H1 (cell line): ENCODE results near the gene TOMM34. TPM values are rescaled to one million over a fixed set of nuclear protein-coding genes. Genes with fewer than 3 reads are reported as not detected.

Source experiments
- CTCF ChIA-PET: fragments of 300-600 bp; sonication (Branson Sonifier 250); formaldehyde crosslinking; loops from one replicate; lab custom pipeline; 2021; ENCODE audit not compliant: partially characterized antibody; lab: Charles Lee
- POLR2A ChIA-PET: fragments of 300-600 bp; sonication (Branson Sonifier 250); formaldehyde crosslinking; loops from one replicate; lab custom pipeline; 2021; ENCODE audit warnings: inconsistent platforms; ENCODE audit not compliant: partially characterized antibody; lab: Charles Lee
- DNase-seq, 2 experiments: peaks; one replicate each; pipeline versions ENCODE4 v3.0.0 to v3.0.0-alpha.2; 2010 to 2022; ENCODE audit warnings: low spot score in 2 of 2, low read depth in 1 of 2, mixed read lengths in 1 of 2
- FAIRE-seq: peaks from 2 replicates; lab custom pipeline; 2011; peaks lifted over from hg19 to GRCh38; lab: Jason Lieb, UNC
- H2AFZ ChIP-seq: 2 replicates; pipeline ENCODE4 v1.8.1; 2012; ENCODE audit warnings: low read length, inconsistent platforms
- H2AK5ac ChIP-seq: 2 replicates; pipeline ENCODE4 v1.6.1; 2013; ENCODE audit warnings: low read depth, low read length
- H2BK120ac ChIP-seq: replicated peaks from 2 replicates; pipeline ENCODE3; 2013; ENCODE audit warnings: low read depth, low read length, inconsistent platforms
- H2BK12ac ChIP-seq: 2 replicates; pipeline ENCODE4 v1.6.1; 2013; ENCODE audit warnings: low read depth, low read length
- H2BK15ac ChIP-seq: 2 replicates; pipeline ENCODE4 v1.6.1; 2013; ENCODE audit warnings: low read length
- H2BK20ac ChIP-seq: 2 replicates; pipeline ENCODE4 v1.6.1; 2013; ENCODE audit warnings: low read length
- H2BK5ac ChIP-seq: 2 replicates; pipeline ENCODE4 v1.6.1; 2013; ENCODE audit warnings: low read depth, low read length
- H3K14ac ChIP-seq: 2 replicates; pipeline ENCODE4 v1.6.1; 2013; ENCODE audit warnings: inconsistent platforms; ENCODE audit not compliant: insufficient read length
- H3K18ac ChIP-seq: 2 replicates; pipeline ENCODE4 v1.6.1; 2013; ENCODE audit warnings: low read length; ENCODE audit errors: extremely low read depth
- H3K23ac ChIP-seq: 2 replicates; pipeline ENCODE4 v1.6.1; 2013; ENCODE audit warnings: inconsistent platforms; ENCODE audit not compliant: insufficient read length
- H3K23me2 ChIP-seq: 2 replicates; pipeline ENCODE4 v1.6.1; 2013; ENCODE audit warnings: low read depth, low read length
- H3K27ac ChIP-seq: 2 replicates; pipeline ENCODE4 v1.6.1; 2011; ENCODE audit warnings: low read depth, low read length, inconsistent platforms
- H3K27me3 ChIP-seq, 4 experiments: replicated peaks in 1 of 4; 1 replicate in 1 of 4; 2 replicates in 3 of 4; pipeline versions ENCODE4 v1.6.1 to v1.8.1; 2011 to 2013; ENCODE audit warnings: low read length in 3 of 4, mild to moderate bottlenecking in 3 of 4, inconsistent platforms in 2 of 4, mixed read lengths in 2 of 4, moderate library complexity in 1 of 4; ENCODE audit not compliant: control insufficient read depth in 3 of 4, insufficient read depth in 3 of 4; ENCODE audit errors: extremely low read depth in 1 of 4
- H3K36me3 ChIP-seq, 4 experiments: 2 replicates each; pipeline versions ENCODE4 v1.6.1 to v1.8.1; 2011 to 2013; ENCODE audit warnings: mild to moderate bottlenecking in 4 of 4, low read length in 3 of 4, moderate library complexity in 2 of 4, control low read depth in 1 of 4, inconsistent platforms in 1 of 4; ENCODE audit not compliant: insufficient read depth in 4 of 4, control insufficient read depth in 2 of 4
- H3K4ac ChIP-seq: replicated peaks from 2 replicates; pipeline ENCODE3; 2013; ENCODE audit warnings: low read length, low read depth, mixed read lengths, inconsistent platforms; ENCODE audit not compliant: insufficient read length
- H3K4me1 ChIP-seq, 4 experiments: replicated peaks in 1 of 4; 1 replicate in 1 of 4; 2 replicates in 3 of 4; pipeline versions ENCODE4 v1.6.1 to v1.8.1; 2011 to 2013; ENCODE audit warnings: low read length in 3 of 4, inconsistent platforms in 2 of 4, mixed read lengths in 1 of 4; ENCODE audit not compliant: insufficient read depth in 4 of 4, control insufficient read depth in 3 of 4
- H3K4me2 ChIP-seq, 2 experiments: 2 replicates each; pipeline versions ENCODE4 v1.6.1 to v1.8.1; 2011 to 2013; ENCODE audit warnings: low read depth in 2 of 2, low read length in 2 of 2, control low read depth in 1 of 2, inconsistent platforms in 1 of 2, mild to moderate bottlenecking in 1 of 2; ENCODE audit not compliant: insufficient read depth in 1 of 2
- H3K4me3 ChIP-seq, 4 experiments: fragments of 200-600, 300-600 bp in 1 of 4; sonication (generic), shearing (Covaris generic), sonication (Bioruptor Twin) in 1 of 4; 2 replicates each; pipeline versions ENCODE4 v1.5.1 to v1.8.1; 2011 to 2016; ENCODE audit warnings: low read length in 4 of 4, low read depth in 3 of 4, control low read depth in 2 of 4, inconsistent platforms in 2 of 4, mild to moderate bottlenecking in 2 of 4, mixed read lengths in 1 of 4, moderate library complexity in 1 of 4; ENCODE audit not compliant: insufficient read depth in 2 of 4; ENCODE audit errors: extremely low read depth in 1 of 4
- H3K56ac ChIP-seq: replicated peaks from 2 replicates; pipeline ENCODE3; 2013; ENCODE audit warnings: low read depth, mild to moderate bottlenecking, mixed read lengths, low read length, inconsistent platforms; ENCODE audit not compliant: insufficient read length
- H3K79me1 ChIP-seq: 2 replicates; pipeline ENCODE4 v1.6.1; 2013; ENCODE audit warnings: low read depth, low read length, control low read depth
- H3K79me2 ChIP-seq, 2 experiments: 2 replicates each; pipeline versions ENCODE4 v1.6.1 to v1.8.1; 2012 to 2013; ENCODE audit warnings: low read length in 2 of 2, mild to moderate bottlenecking in 2 of 2, inconsistent platforms in 1 of 2; ENCODE audit not compliant: insufficient read depth in 2 of 2, control insufficient read depth in 1 of 2
- H3K9ac ChIP-seq, 4 experiments: replicated peaks in 1 of 4; 1 replicate in 1 of 4; 2 replicates in 3 of 4; pipeline versions ENCODE4 v1.6.1 to v1.8.1; 2011 to 2013; ENCODE audit warnings: low read depth in 3 of 4, low read length in 3 of 4, control low read depth in 2 of 4, mild to moderate bottlenecking in 2 of 4, moderate library complexity in 2 of 4, inconsistent platforms in 1 of 4; ENCODE audit errors: extremely low read depth in 1 of 4
- H3K9me3 ChIP-seq, 2 experiments: 2 replicates each; pipeline versions ENCODE4 v1.6.1 to v1.8.1; 2012 to 2013; ENCODE audit warnings: mild to moderate bottlenecking in 2 of 2, moderate library complexity in 2 of 2, control low read depth in 1 of 2, inconsistent platforms in 1 of 2, low read depth in 1 of 2, low read length in 1 of 2, mixed read lengths in 1 of 2; ENCODE audit not compliant: insufficient read depth in 2 of 2
- H4K20me1 ChIP-seq, 2 experiments: replicated peaks in 1 of 2; 2 replicates each; pipeline versions ENCODE3 to v1.8.1; 2011 to 2013; ENCODE audit warnings: inconsistent platforms in 2 of 2, low read length in 2 of 2, mild to moderate bottlenecking in 1 of 2; ENCODE audit not compliant: insufficient read depth in 2 of 2, control insufficient read depth in 1 of 2
- H4K5ac ChIP-seq: 2 replicates; pipeline ENCODE4 v1.6.1; 2013; ENCODE audit warnings: low read length, low read depth, mixed read lengths, inconsistent platforms; ENCODE audit not compliant: insufficient read length
- H4K8ac ChIP-seq: 2 replicates; pipeline ENCODE4 v1.8.0; 2013; ENCODE audit warnings: mild to moderate bottlenecking, moderate library complexity, low read length, inconsistent platforms; ENCODE audit not compliant: insufficient read depth; ENCODE audit errors: extremely low read depth
- H4K91ac ChIP-seq: replicated peaks from 2 replicates; pipeline ENCODE3; 2013; ENCODE audit warnings: low read length, mixed read lengths, inconsistent platforms; ENCODE audit not compliant: insufficient read length
- ASH2L ChIP-seq: fragments of 200-600, 300-600 bp; sonication (generic); IDR thresholded peaks from one replicate; pipeline ENCODE4 v1.7.1; 2017; ENCODE audit warnings: low read length
- CEBPB ChIP-seq: IDR thresholded peaks from 2 replicates; pipeline ENCODE4 v1.6.1; 2012; ENCODE audit warnings: low read depth, low read length
- JUN ChIP-seq: IDR thresholded peaks from 2 replicates; pipeline ENCODE4 v1.6.1; 2011; ENCODE audit warnings: low read depth, mild to moderate bottlenecking, improper control_type of control experiment, low read length
- NRF1 ChIP-seq: IDR thresholded peaks from 2 replicates; pipeline ENCODE4 v1.6.1; 2011; ENCODE audit warnings: mild to moderate bottlenecking, low read depth, low read length, improper control_type of control experiment
- RBBP5 ChIP-seq: IDR thresholded peaks from 2 replicates; pipeline ENCODE4 v1.7.1; 2012; ENCODE audit warnings: low read depth, mild to moderate bottlenecking, inconsistent platforms, low read length, moderate library complexity, borderline replicate concordance
- SP1 ChIP-seq: IDR thresholded peaks from 2 replicates; pipeline ENCODE4 v1.6.1; 2011; ENCODE audit warnings: low read depth, low read length
- TBP ChIP-seq: IDR thresholded peaks from 2 replicates; pipeline ENCODE4 v1.6.1; 2011; ENCODE audit warnings: low read depth, low read length, improper control_type of control experiment
- TEAD4 ChIP-seq: IDR thresholded peaks from 2 replicates; pipeline ENCODE4 v1.6.1; 2012; ENCODE audit warnings: low read depth, low read length, inconsistent platforms, mixed read lengths
- WGBS, 2 experiments: shearing (Covaris generic) in 1 of 2; methylation state at CpG; one replicate each; pipeline versions ENCODE4 v1.1.6 to v1.1.7; 2013 to 2015; ENCODE audit warnings: low lambda C conversion rate in 2 of 2, mixed read lengths in 2 of 2, inconsistent platforms in 1 of 2, low coverage in 1 of 2, missing lambda C conversion rate in 1 of 2; ENCODE audit not compliant: insufficient replicate concordance in 2 of 2, insufficient coverage in 1 of 2, insufficient read length in 1 of 2; ENCODE audit errors: extremely low coverage in 1 of 2, missing lambda C conversion rate in 1 of 2; 5-methylcytosine and 5-hydroxymethylcytosine counted together
- polyA plus RNA-seq, 7 experiments: library from polyadenylated mRNA; depleted of rRNA in 3 of 7; stranded (reverse) in 5 of 7; unstranded in 2 of 7; fragments of >200 nt in 5 of 7; fragments of 200-250 nt in 2 of 7; gene quantifications; 1 replicate in 5 of 7; 2 replicates in 1 of 7; 4 replicates in 1 of 7; pipeline versions ENCODE4 v1.2.1 to v1.2.3, GENCODE V29; 2011 to 2013; ENCODE audit warnings: missing spikeins in 2 of 7, mixed read lengths in 2 of 7
- total RNA-seq: library from RNA; stranded (reverse); fragmentation: NEBNext Ultra II Directional; extraction: Animal tissue kit (Norgen Biotek cat#: 25700); gene quantifications from 2 replicates; pipeline ENCODE4 v1.2.1, GENCODE V29; 2021

Gene TOMM34
- total and polyA plus RNA-seq, 2 of the 8 experiments (the other 6 are each of a cell fraction or from before 2014, with no cell fraction given): 32.1 to 35.1 TPM

DNA sequence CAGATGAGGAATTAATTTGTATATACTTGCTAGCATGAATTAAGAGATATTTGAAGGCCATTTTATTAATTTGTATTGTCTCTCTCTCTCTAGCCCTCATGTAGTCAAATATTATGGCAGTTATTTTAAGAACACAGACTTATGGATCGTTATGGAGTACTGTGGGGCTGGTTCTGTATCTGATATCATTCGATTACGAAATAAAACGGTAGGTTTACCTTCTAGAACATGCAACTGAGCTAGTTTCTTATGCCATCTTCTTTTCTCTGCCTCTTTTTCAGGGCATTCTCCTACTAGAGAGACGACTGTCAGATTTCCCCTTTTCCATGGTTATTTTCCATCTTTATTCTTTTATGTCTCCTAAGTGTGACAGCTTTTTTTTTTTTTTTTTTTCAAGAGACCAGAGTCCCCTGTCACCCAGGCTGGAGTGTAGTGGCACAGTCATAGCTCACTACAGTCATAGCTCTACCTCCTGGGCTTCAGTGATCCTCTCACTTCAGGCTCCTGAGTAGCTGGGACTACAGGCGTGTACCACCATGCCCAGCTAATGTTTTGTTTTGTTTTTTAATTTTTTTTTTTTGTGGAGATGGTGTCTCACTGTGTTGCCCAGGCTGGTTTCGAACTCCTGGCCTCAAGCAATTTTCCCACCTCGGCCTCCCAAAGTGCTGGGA is 21.7 kb upstream of the TOMM34 start:
- Histone ChIP-seq H2BK20ac (no peak overlapping the region), H3K4me1 (no peaks in the 10 kb centered on the region), H3K36me3 (peaks cover 0 to 42% (median 21%) of the 10 kb centered on the region in 4 experiments; a peak in 7 of 8 replicates), H3K9me3 (no peaks in the 10 kb centered on the region), H2AFZ (no peak overlapping the region), H3K56ac (no peak overlapping the region), H3K23ac (no peak overlapping the region), H3K18ac (no peak overlapping the region), H4K8ac (no peak overlapping the region), H3K4ac (no peak overlapping the region), H4K20me1 (peaks cover under 1 to 1% of the 10 kb centered on the region in 2 experiments), H4K91ac (no peak overlapping the region), H3K27me3 (no peaks in the 10 kb centered on the region), H2BK5ac (no peak overlapping the region), H3K79me2 (no peaks in the 10 kb centered on the region), H3K79me1 (no peaks in the 10 kb centered on the region; the same call in 1 of the 2 replicates), H3K4me3 (no peak overlapping the region), H3K27ac (no peak overlapping the region), H2BK15ac (no peak overlapping the region), H3K23me2 (peaks cover 2% of the 10 kb centered on the region; the same call in 1 of the 2 replicates), H2BK12ac (no peak overlapping the region), H2BK120ac (no peak overlapping the region), H2AK5ac (no peak overlapping the region), H3K14ac (no peak overlapping the region), H3K4me2 (no peak overlapping the region), H3K9ac (no peak overlapping the region), H4K5ac (no peak overlapping the region)
- CTCF ChIA-PET: interaction anchor here (0.6 kb wide), 1 partner anchor 217 kb away, joined by 3 read pairs; no protein-coding TSS in a partner anchor
- WGBS, 2 experiments: 92% methylated on average over 8 of the region's 8 CpGs; no CpG with 5 or more reads in 1 of the 2 experiments
- FAIRE-seq: no peak
- no peak for TF ChIP-seq RBBP5
- no peak for TF ChIP-seq ASH2L
- TF ChIP-seq CEBPB: no peak
- no peak for TF ChIP-seq TEAD4
- TF ChIP-seq JUN: no peak
- no peak for TF ChIP-seq NRF1
- TF ChIP-seq SP1: no peak
- TF ChIP-seq TBP: no peak
- no peak for DNase-seq
- POLR2A ChIA-PET: no interaction called here
